HG03571 (cell line): ENCODE data around the gene BARX1.
"Not testable (repeated sequence)": the region's sequence is repeated elsewhere in the genome, so short reads cannot be mapped to it uniquely, and the experiment has no call there.

Experiments used
- ATAC-seq: cut with Tn5 transposase; IDR thresholded peaks from one replicate; pipeline ENCODE4 v1.9.1; 2021; ENCODE audit not compliant: unreplicated experiment

The BARX1 gene

GRCh38 chr9:93967020-93967803, 12.1 kb upstream of the BARX1 start:
- ATAC-seq, result no peak

GRCh38 chr9:93965830-93966577, 10.8 kb upstream of the BARX1 start:
- ATAC-seq, result no peak

GRCh38 chr9:93964685-93965084, 9.5 kb upstream of the BARX1 start:
- no peak for ATAC-seq

- ATAC-seq, result no peak
These were observed 8.8 kb upstream of the BARX1 start for GRCh38 chr9:93963969-93964368.

- not testable (repeated sequence) for ATAC-seq
These were observed 8.3 kb upstream of the BARX1 start for GRCh38 chr9:93963489-93963888.

- ATAC-seq, result no peak
These were observed 7.6 kb upstream of the BARX1 start for GRCh38 chr9:93962561-93963440.

- ATAC-seq, result no peak
These were observed 6.9 kb upstream of the BARX1 start for GRCh38 chr9:93962017-93962416.

GRCh38 chr9:93960971-93961841, 6.1 kb upstream of the BARX1 start:
- ATAC-seq, result no peak

GRCh38 chr9:93960221-93960970, 5.2 kb upstream of the BARX1 start:
- ATAC-seq, result no peak

GRCh38 chr9:93959739-93960154, 4.6 kb upstream of the BARX1 start:
- ATAC-seq, result no peak

- ATAC-seq, result no peak
These were observed 3.9 kb upstream of the BARX1 start for GRCh38 chr9:93958819-93959682.

GRCh38 chr9:93958121-93958818, 3.1 kb upstream of the BARX1 start:
- no peak for ATAC-seq

- no peak for ATAC-seq
These were observed 1.0 kb upstream of the BARX1 start for GRCh38 chr9:93955981-93956784.

- ATAC-seq, result no peak
These were observed 607 bp downstream of the BARX1 start for GRCh38 chr9:93954434-93955061.

- no peak for ATAC-seq
These were observed 1.4 kb downstream of the BARX1 start for GRCh38 chr9:93953496-93954433.
